Measurements from ENCODE around the gene CNMD.

The CNMD gene

DNA sequence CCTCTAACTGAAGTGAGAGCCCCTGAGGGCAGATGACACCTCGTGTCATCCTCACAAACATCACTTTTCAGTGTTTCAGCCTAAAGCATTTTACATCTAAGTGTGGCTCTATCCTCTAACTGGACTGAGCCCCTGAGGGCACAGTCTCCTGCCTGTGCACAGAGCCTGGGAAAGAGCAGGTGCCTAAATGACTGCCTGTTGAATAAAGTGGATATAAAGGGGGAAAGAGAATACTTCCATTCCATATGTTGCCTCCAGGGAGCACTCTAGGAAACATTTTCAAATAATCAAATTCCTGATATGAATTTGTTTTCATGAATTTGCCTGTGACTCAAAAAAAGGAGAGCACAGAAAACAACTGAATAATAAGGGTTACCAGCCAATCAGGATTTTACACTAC, 32.2 kb downstream of the CNMD start:
- CTCF ChIA-PET = no interaction called here
- DNase-seq (ENCODE audit: low read depth, low spot score) = no peak
- no peak overlapping the region for H3K4me3 ChIP-seq (ENCODE audit: low read depth, low read length)
- POLR2A ChIA-PET = no interaction called here
- TF ChIP-seq CTCF (IDR thresholded peaks at IDR 0.05; ENCODE audit: insufficient read depth, low read length, missing control alignments) = no peak

DNA sequence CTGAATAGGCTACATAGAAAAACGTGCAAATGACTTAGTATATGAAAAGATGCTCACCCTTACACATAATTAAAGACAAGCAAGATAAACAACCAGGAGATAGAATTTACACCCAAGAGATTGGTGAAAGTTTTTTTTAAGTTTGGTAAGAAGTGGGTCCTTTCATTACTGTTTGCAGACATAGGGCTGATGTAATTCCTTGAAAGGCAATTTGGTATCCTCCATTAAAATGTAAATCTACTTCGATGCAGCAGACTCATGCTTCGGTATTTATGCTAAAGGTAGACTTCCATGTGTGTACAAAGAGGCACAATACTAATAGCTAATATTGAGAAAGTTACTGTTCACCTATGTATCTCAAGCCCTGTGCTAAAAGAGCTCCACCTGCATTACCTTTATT, 33.5 kb downstream of the CNMD start:
- CTCF ChIA-PET = no interaction called here
- no peak for TF ChIP-seq CTCF (IDR thresholded peaks at IDR 0.05; ENCODE audit: insufficient read depth, low read length, missing control alignments)
- DNase-seq (ENCODE audit: low read depth, low spot score) = no peak
- H3K4me3 ChIP-seq (ENCODE audit: low read depth, low read length) = no peak overlapping the region
- POLR2A ChIA-PET = no interaction called here

GRCh38 chr13:52703482-52703881, 36.1 kb downstream of the CNMD start:
- H3K4me3 ChIP-seq (ENCODE audit: low read depth, low read length) = no peak overlapping the region
- DNase-seq (ENCODE audit: low read depth, low spot score) = no peak
- TF ChIP-seq CTCF (IDR thresholded peaks at IDR 0.05; ENCODE audit: insufficient read depth, low read length, missing control alignments) = no peak
- ChIA-PET CTCF (interaction anchor here (0.9 to 1.0 kb wide), 2 partner anchors 9 to 265 kb away, joined by 3 to 4 read pairs; no protein-coding TSS in a partner anchor), POLR2A (no interaction called here)

DNA sequence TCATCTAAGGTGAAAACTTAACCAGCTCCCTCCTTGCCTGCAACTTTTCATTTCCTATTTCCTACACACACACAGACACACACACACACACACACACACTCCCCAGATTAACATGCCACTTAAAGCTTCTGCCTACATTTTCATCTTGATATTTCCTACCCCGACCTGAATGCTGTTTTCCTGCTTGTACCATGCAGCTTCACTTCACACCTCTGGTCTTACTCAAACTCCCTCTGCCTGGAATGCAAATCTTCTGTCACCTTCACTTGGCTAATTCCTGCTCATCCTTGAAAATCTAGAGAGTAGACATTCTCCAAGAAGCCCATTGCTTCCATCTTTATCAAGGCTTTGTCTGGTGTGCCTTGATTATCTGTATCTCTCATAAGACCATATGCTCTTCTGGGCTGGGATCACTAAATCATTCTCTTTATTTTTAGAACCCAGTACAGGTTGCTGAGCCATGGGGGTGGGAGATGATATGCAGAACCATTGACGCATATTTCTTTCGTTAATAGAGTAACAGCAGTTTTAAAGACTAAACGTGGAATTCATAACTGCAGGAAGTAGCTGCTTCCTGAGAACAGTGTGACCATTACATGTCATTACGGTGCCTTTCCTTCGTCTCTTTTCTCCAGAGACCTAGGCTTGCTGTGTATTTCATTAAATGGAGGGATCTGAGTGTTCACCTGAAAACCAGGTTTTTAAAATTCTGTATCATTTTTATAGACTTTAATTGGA, 37.7 kb downstream of the CNMD start:
- no peak for TF ChIP-seq CTCF (IDR thresholded peaks at IDR 0.05; ENCODE audit: insufficient read depth, low read length, missing control alignments)
- DNase-seq (ENCODE audit: low read depth, low spot score) = no peak
- POLR2A ChIA-PET = no interaction called here
- CTCF ChIA-PET = no interaction called here
- no peak overlapping the region for H3K4me3 ChIP-seq (ENCODE audit: low read depth, low read length)

DNA sequence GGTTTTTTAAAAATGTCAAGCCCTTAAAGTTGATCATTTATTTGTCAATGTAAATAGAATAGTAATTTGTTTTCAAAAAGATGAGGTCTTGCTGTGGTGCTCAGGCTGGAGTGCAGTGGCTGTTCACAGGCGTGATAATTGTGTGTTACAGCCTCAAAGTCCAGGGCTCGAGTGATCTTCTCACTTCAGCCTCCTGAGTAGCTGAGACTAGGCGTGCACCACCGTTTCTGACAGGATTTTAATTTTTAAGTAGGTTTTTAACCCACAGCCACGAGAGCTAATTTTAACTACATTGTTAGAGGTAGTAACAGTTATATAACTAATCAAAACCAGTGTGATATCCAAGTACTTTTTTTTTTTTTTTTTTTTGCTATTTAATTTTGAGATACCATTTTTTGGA, 43.1 kb downstream of the CNMD start:
- TF ChIP-seq CTCF (IDR thresholded peaks at IDR 0.05; ENCODE audit: insufficient read depth, low read length, missing control alignments) = no peak

GRCh38 chr13:52695856-52696255, 43.8 kb downstream of the CNMD start:
- CTCF ChIA-PET = no interaction called here
- peak; percentile 21 for DNase-seq (ENCODE audit: low read depth, low spot score)
- POLR2A ChIA-PET = no interaction called here
- no peak for TF ChIP-seq CTCF (IDR thresholded peaks at IDR 0.05; ENCODE audit: insufficient read depth, low read length, missing control alignments)
- H3K4me3 ChIP-seq (ENCODE audit: low read depth, low read length) = no peak overlapping the region

More for the DNA sequence above, 43.1 kb downstream of the CNMD start:
- CTCF ChIA-PET = no interaction called here
- no peak overlapping the region for H3K4me3 ChIP-seq (ENCODE audit: low read depth, low read length)
- POLR2A ChIA-PET = no interaction called here
- DNase-seq (ENCODE audit: low read depth, low spot score) = no peak

Data from AG04449 (cell line).